WTC11 (cell line): ENCODE data around the gene NME2. TPM values are rescaled to one million over a fixed set of nuclear protein-coding genes. Genes with fewer than 3 reads are reported as not detected.

Source experiments
- ATAC-seq: fragments of 200-7000 bp; cut with Tn5 transposase; 2 replicates; pipeline ENCODE4 v1.10.0; 2021; ENCODE audit warnings: mild to moderate bottlenecking, moderate library complexity
- CTCF ChIA-PET: fragments of 300-600 bp; sonication (Branson Sonifier 250); formaldehyde crosslinking; loops from one replicate; lab custom pipeline; 2021; ENCODE audit warnings: antibody characterized with exemption; lab: Charles Lee
- POLR2A ChIA-PET: fragments of 350-600 bp; sonication (Branson Sonifier 250); formaldehyde crosslinking; loops from one replicate; lab custom pipeline; 2021; ENCODE audit warnings: antibody characterized with exemption; lab: Charles Lee
- DNase-seq: peaks from one replicate; pipeline ENCODE4 v3.0.0; 2021; ENCODE audit warnings: low spot score
- H3K27ac Mint-ChIP-seq: 2 replicates; pipeline ENCODE4 v1.8.0; 2021; ENCODE audit warnings: mixed read lengths
- H3K27me3 Mint-ChIP-seq: 2 replicates; pipeline ENCODE4 v1.8.0; 2021; ENCODE audit warnings: low read depth, mild to moderate bottlenecking, moderate library complexity, mixed read lengths
- H3K36me3 Mint-ChIP-seq: 2 replicates; pipeline ENCODE4 v1.8.0; 2021; ENCODE audit warnings: mixed read lengths
- H3K4me1 Mint-ChIP-seq: 2 replicates; pipeline ENCODE4 v1.8.0; 2022; ENCODE audit warnings: mixed read lengths
- H3K4me3 Mint-ChIP-seq: 2 replicates; pipeline ENCODE4 v1.8.0; 2021; ENCODE audit warnings: mild to moderate bottlenecking, moderate library complexity, mixed read lengths
- H3K9me3 Mint-ChIP-seq: 2 replicates; pipeline ENCODE4 v1.8.0; 2021; ENCODE audit warnings: mixed read lengths
- ARID4B ChIP-seq: sonication (generic); formaldehyde crosslinking; IDR thresholded peaks from 2 replicates; pipeline ENCODE4 v1.8.0; 2023; ENCODE audit warnings: missing genetic modification reagents, mild to moderate bottlenecking, borderline replicate concordance
- CBFB ChIP-seq: sonication (generic); formaldehyde crosslinking; IDR thresholded peaks from 2 replicates; pipeline ENCODE4 v1.8.1; 2022; ENCODE audit warnings: mild to moderate bottlenecking, low read depth, missing genetic modification reagents
- ESRRA ChIP-seq: sonication (generic); formaldehyde crosslinking; IDR thresholded peaks from 2 replicates; pipeline ENCODE4 v1.8.1; 2022; ENCODE audit warnings: mild to moderate bottlenecking, missing genetic modification reagents, borderline replicate concordance
- ETV6 ChIP-seq: sonication (generic); formaldehyde crosslinking; IDR thresholded peaks from 2 replicates; pipeline ENCODE4 v1.8.1; 2022; ENCODE audit warnings: mild to moderate bottlenecking, missing genetic modification reagents
- FOXP4 ChIP-seq: sonication (generic); formaldehyde crosslinking; IDR thresholded peaks from 2 replicates; pipeline ENCODE4 v1.8.0; 2022; ENCODE audit warnings: mild to moderate bottlenecking, missing genetic modification reagents
- GABPB1 ChIP-seq: sonication (generic); formaldehyde crosslinking; IDR thresholded peaks from 2 replicates; pipeline ENCODE4 v1.8.1; 2023; ENCODE audit warnings: mild to moderate bottlenecking, missing genetic modification reagents
- HMGA2 ChIP-seq: fragments of 250-450 bp; sonication (Bioruptor Pico); IDR thresholded peaks from 2 replicates; pipeline ENCODE4 v1.4.0; 2021; ENCODE audit warnings: mild to moderate bottlenecking, moderate library complexity
- IRF2 ChIP-seq: sonication (generic); formaldehyde crosslinking; IDR thresholded peaks from 2 replicates; pipeline ENCODE4 v1.8.0; 2022; ENCODE audit warnings: low read depth, missing genetic modification reagents, borderline replicate concordance
- MXD4 ChIP-seq: fragments of 250-450 bp; sonication (Bioruptor Pico); IDR thresholded peaks from 2 replicates; pipeline ENCODE4 v1.8.0; 2021; ENCODE audit warnings: mild to moderate bottlenecking, moderate library complexity, borderline replicate concordance
- NFE2L1 ChIP-seq: sonication (generic); formaldehyde crosslinking; IDR thresholded peaks from 2 replicates; pipeline ENCODE4 v1.8.1; 2023; ENCODE audit warnings: missing genetic modification reagents
- NR2C2 ChIP-seq: sonication (generic); formaldehyde crosslinking; IDR thresholded peaks from 2 replicates; pipeline ENCODE4 v1.8.0; 2022; ENCODE audit warnings: mild to moderate bottlenecking, missing genetic modification reagents
- NR3C1 ChIP-seq: sonication (generic); formaldehyde crosslinking; conservative IDR thresholded peaks from 2 replicates; pipeline ENCODE4 v1.8.1; 2023; ENCODE audit warnings: low read depth, mild to moderate bottlenecking, missing genetic modification reagents
- OVOL2 ChIP-seq: fragments of 250-450 bp; sonication (Bioruptor Pico); IDR thresholded peaks from 2 replicates; pipeline ENCODE4 v1.9.0; 2021; ENCODE audit warnings: mild to moderate bottlenecking, borderline replicate concordance
- PRRX2 ChIP-seq: fragments of 250-450 bp; sonication (Bioruptor Pico); IDR thresholded peaks from 2 replicates; pipeline ENCODE4 v1.8.0; 2021; ENCODE audit warnings: mild to moderate bottlenecking
- RELA ChIP-seq: sonication (generic); formaldehyde crosslinking; IDR thresholded peaks from 2 replicates; pipeline ENCODE4 v1.8.1; 2022; ENCODE audit warnings: missing genetic modification reagents, mild to moderate bottlenecking, borderline replicate concordance
- ZBTB21 ChIP-seq: sonication (generic); formaldehyde crosslinking; IDR thresholded peaks from 2 replicates; pipeline ENCODE4 v1.8.1; 2023; ENCODE audit warnings: mild to moderate bottlenecking, missing genetic modification reagents, borderline replicate concordance
- ZNF121 ChIP-seq: sonication (generic); formaldehyde crosslinking; IDR thresholded peaks from 2 replicates; pipeline ENCODE4 v1.8.0; 2023; ENCODE audit warnings: missing genetic modification reagents
- ZNF138 ChIP-seq: sonication (generic); formaldehyde crosslinking; conservative IDR thresholded peaks from 2 replicates; pipeline ENCODE4 v1.8.1; 2022; ENCODE audit warnings: mild to moderate bottlenecking, moderate library complexity, missing genetic modification reagents
- ZNF232 ChIP-seq: sonication (generic); formaldehyde crosslinking; IDR thresholded peaks from 2 replicates; pipeline ENCODE4 v1.8.0; 2022; ENCODE audit warnings: mild to moderate bottlenecking, missing genetic modification reagents
- ZNF423 ChIP-seq: fragments of 250-450 bp; sonication (Bioruptor Pico); IDR thresholded peaks from 2 replicates; pipeline ENCODE4 v2.1.2; 2022; ENCODE audit warnings: mild to moderate bottlenecking, moderate library complexity
- ZNF425 ChIP-seq: fragments of 250-450 bp; sonication (Bioruptor Pico); conservative IDR thresholded peaks from 2 replicates; pipeline ENCODE4 v1.9.0; 2021; ENCODE audit warnings: mild to moderate bottlenecking
- total RNA-seq: library from RNA; stranded (reverse); gene quantifications from 3 replicates; pipeline ENCODE4 v1.2.3, GENCODE V29; 2021
- TF ChIP-seq, protein P1 (sequence below): fragments of 250-450 bp; sonication (Bioruptor Pico); IDR thresholded peaks from 2 replicates; pipeline ENCODE4 v1.9.0; 2021; ENCODE audit warnings: mild to moderate bottlenecking, borderline replicate concordance
- TF ChIP-seq, protein P2 (sequence below): fragments of 200-600 bp; IDR thresholded peaks from 2 replicates; pipeline ENCODE4 v1.8.0; 2022; ENCODE audit warnings: antibody characterized with exemption

NME2 gene
- total RNA-seq, 1 experiment from 2014 or later = 746 TPM

- no peak for TF ChIP-seq ZNF121 (CRISPR knock-in tag)
- TF ChIP-seq FOXP4 (CRISPR knock-in tag) = no peak
- no peak for TF ChIP-seq GABPB1 (CRISPR knock-in tag)
- TF ChIP-seq IRF2 (CRISPR knock-in tag) = no peak
- TF ChIP-seq, protein P1, sequence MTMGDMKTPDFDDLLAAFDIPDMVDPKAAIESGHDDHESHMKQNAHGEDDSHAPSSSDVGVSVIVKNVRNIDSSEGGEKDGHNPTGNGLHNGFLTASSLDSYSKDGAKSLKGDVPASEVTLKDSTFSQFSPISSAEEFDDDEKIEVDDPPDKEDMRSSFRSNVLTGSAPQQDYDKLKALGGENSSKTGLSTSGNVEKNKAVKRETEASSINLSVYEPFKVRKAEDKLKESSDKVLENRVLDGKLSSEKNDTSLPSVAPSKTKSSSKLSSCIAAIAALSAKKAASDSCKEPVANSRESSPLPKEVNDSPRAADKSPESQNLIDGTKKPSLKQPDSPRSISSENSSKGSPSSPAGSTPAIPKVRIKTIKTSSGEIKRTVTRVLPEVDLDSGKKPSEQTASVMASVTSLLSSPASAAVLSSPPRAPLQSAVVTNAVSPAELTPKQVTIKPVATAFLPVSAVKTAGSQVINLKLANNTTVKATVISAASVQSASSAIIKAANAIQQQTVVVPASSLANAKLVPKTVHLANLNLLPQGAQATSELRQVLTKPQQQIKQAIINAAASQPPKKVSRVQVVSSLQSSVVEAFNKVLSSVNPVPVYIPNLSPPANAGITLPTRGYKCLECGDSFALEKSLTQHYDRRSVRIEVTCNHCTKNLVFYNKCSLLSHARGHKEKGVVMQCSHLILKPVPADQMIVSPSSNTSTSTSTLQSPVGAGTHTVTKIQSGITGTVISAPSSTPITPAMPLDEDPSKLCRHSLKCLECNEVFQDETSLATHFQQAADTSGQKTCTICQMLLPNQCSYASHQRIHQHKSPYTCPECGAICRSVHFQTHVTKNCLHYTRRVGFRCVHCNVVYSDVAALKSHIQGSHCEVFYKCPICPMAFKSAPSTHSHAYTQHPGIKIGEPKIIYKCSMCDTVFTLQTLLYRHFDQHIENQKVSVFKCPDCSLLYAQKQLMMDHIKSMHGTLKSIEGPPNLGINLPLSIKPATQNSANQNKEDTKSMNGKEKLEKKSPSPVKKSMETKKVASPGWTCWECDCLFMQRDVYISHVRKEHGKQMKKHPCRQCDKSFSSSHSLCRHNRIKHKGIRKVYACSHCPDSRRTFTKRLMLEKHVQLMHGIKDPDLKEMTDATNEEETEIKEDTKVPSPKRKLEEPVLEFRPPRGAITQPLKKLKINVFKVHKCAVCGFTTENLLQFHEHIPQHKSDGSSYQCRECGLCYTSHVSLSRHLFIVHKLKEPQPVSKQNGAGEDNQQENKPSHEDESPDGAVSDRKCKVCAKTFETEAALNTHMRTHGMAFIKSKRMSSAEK (CRISPR knock-in tag) = no peak
- no peak for TF ChIP-seq ZBTB21
- TF ChIP-seq OVOL2 (CRISPR knock-in tag) = no peak
- TF ChIP-seq ZNF138 (CRISPR knock-in tag) = no peak
- TF ChIP-seq ZNF232 (CRISPR knock-in tag) = no peak
- TF ChIP-seq ESRRA = no peak
- no peak for TF ChIP-seq ETV6 (CRISPR knock-in tag)
- TF ChIP-seq ZNF423 (CRISPR knock-in tag) = no peak
- TF ChIP-seq HMGA2 (CRISPR knock-in tag) = no peak
- no peaks in the 10 kb centered on the region for H3K27me3 Mint-ChIP-seq
- H3K9me3 Mint-ChIP-seq = no peaks in the 10 kb centered on the region
- no peak for DNase-seq
- POLR2A ChIA-PET = no interaction called here
- CTCF ChIA-PET = no interaction called here
- no peak overlapping the region for H3K4me3 Mint-ChIP-seq
- peaks cover 58% of the 10 kb centered on the region for H3K36me3 Mint-ChIP-seq
- ATAC-seq = no peak
- H3K27ac Mint-ChIP-seq = peak overlapping the region; percentile 21; the same call in 1 of the 2 replicates
- H3K4me1 Mint-ChIP-seq = no peaks in the 10 kb centered on the region
Observed at GRCh38 chr17:51197754-51198153, 31.5 kb downstream of the NME2 start.

DNA sequence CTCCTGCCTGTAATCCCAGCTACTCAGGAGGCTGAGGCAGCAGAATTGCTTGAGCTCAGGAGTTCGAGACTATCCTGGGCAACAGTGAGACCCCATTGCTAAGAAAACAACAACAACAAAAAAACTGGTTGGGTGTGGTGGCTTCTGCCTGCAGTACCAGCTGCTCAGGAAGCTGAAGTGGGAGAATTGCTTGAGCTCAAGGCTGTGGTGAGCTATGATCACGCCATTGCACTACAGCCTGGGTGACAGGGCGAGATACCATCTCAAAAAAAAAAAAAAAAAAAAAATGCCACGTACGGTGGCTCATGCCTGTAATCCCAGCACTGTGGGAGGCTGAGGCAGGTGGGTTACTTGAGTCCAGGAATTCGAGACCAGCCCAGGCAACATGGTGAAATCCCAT lies 34.1 kb downstream of the NME2 start:
- Mint-ChIP-seq H3K9me3 (no peaks in the 10 kb centered on the region), H3K36me3 (peaks cover 56% of the 10 kb centered on the region)
- no peak for ATAC-seq
- TF ChIP-seq PRRX2 (CRISPR knock-in tag) (no peak), ARID4B (CRISPR knock-in tag) (no peak), ZBTB21 (no peak), CBFB (CRISPR knock-in tag) (no peak), MXD4 (CRISPR knock-in tag) (no peak), NR3C1 (no peak), ESRRA (no peak), NFE2L1 (CRISPR knock-in tag) (no peak), ZNF425 (CRISPR knock-in tag) (no peak), NR2C2 (no peak), RELA (CRISPR knock-in tag) (no peak)
- TF ChIP-seq, protein P2, sequence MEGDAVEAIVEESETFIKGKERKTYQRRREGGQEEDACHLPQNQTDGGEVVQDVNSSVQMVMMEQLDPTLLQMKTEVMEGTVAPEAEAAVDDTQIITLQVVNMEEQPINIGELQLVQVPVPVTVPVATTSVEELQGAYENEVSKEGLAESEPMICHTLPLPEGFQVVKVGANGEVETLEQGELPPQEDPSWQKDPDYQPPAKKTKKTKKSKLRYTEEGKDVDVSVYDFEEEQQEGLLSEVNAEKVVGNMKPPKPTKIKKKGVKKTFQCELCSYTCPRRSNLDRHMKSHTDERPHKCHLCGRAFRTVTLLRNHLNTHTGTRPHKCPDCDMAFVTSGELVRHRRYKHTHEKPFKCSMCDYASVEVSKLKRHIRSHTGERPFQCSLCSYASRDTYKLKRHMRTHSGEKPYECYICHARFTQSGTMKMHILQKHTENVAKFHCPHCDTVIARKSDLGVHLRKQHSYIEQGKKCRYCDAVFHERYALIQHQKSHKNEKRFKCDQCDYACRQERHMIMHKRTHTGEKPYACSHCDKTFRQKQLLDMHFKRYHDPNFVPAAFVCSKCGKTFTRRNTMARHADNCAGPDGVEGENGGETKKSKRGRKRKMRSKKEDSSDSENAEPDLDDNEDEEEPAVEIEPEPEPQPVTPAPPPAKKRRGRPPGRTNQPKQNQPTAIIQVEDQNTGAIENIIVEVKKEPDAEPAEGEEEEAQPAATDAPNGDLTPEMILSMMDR = no peak

More for the DNA sequence above, 34.1 kb downstream of the NME2 start:
- Mint-ChIP-seq H3K27ac (no peak overlapping the region), H3K4me1 (no peaks in the 10 kb centered on the region), H3K27me3 (no peaks in the 10 kb centered on the region), H3K4me3 (no peak overlapping the region)
- DNase-seq = no peak
- ChIA-PET POLR2A (no interaction called here), CTCF (no interaction called here)
